WTC11 (cell line): Measurements from ENCODE around the gene LRRC32.

ENCODE experiments used
- ATF3 ChIP-seq: sonication (generic); formaldehyde crosslinking; conservative IDR thresholded peaks from 2 replicates; pipeline ENCODE4 v1.8.1; 2022; ENCODE audit warnings: mild to moderate bottlenecking, missing genetic modification reagents
- ATF6 ChIP-seq: sonication (generic); formaldehyde crosslinking; IDR thresholded peaks from 2 replicates; pipeline ENCODE4 v1.8.1; 2023; ENCODE audit warnings: mild to moderate bottlenecking, missing genetic modification reagents
- CDX4 ChIP-seq: fragments of 250-450 bp; sonication (Bioruptor Pico); IDR thresholded peaks from 2 replicates; pipeline ENCODE4 v1.9.0; 2021; ENCODE audit warnings: moderate library complexity, mild to moderate bottlenecking, inconsistent platforms, borderline replicate concordance
- CREB1 ChIP-seq: sonication (generic); formaldehyde crosslinking; IDR thresholded peaks from 2 replicates; pipeline ENCODE4 v1.8.0; 2023; ENCODE audit warnings: mild to moderate bottlenecking, missing genetic modification reagents
- CTCF ChIP-seq: fragments of 200-600 bp; IDR thresholded peaks from 2 replicates; pipeline ENCODE4 v1.8.0; 2022; ENCODE audit warnings: antibody characterized with exemption
- FOXP1 ChIP-seq: sonication (generic); formaldehyde crosslinking; IDR thresholded peaks from 2 replicates; pipeline ENCODE4 v1.8.0; 2022; ENCODE audit warnings: missing genetic modification reagents, mild to moderate bottlenecking, moderate library complexity, borderline replicate concordance
- GRHL2 ChIP-seq: fragments of 250-450 bp; sonication (Bioruptor Pico); IDR thresholded peaks from 2 replicates; pipeline ENCODE4 v1.8.0; 2022; ENCODE audit warnings: mild to moderate bottlenecking, moderate library complexity; ENCODE audit not compliant: insufficient replicate concordance, severe bottlenecking
- NFYB ChIP-seq: sonication (generic); formaldehyde crosslinking; conservative IDR thresholded peaks from 2 replicates; pipeline ENCODE4 v1.8.0; 2022; ENCODE audit warnings: low read depth, missing genetic modification reagents
- USF2 ChIP-seq: sonication (generic); formaldehyde crosslinking; IDR thresholded peaks from 2 replicates; pipeline ENCODE4 v1.8.1; 2023; ENCODE audit warnings: mild to moderate bottlenecking, missing genetic modification reagents, moderate library complexity
- ZMAT4 ChIP-seq: fragments of 250-450 bp; sonication (Bioruptor Pico); IDR thresholded peaks from 2 replicates; pipeline ENCODE4 v1.9.0; 2021; ENCODE audit warnings: mild to moderate bottlenecking

- no peak for TF ChIP-seq ATF6 (CRISPR knock-in tag)
- TF ChIP-seq FOXP1 (CRISPR knock-in tag), result no peak
- TF ChIP-seq NFYB (CRISPR knock-in tag), result no peak
- TF ChIP-seq USF2 (CRISPR knock-in tag), result no peak
- no peak for TF ChIP-seq GRHL2
- no peak for TF ChIP-seq ZMAT4 (CRISPR knock-in tag)
- no peak for TF ChIP-seq CREB1 (CRISPR knock-in tag)
- no peak for TF ChIP-seq CDX4
- no peak for TF ChIP-seq ATF3
- no peak for TF ChIP-seq CTCF
These were observed 7.1 kb downstream of the LRRC32 start for GRCh38 chr11:76663486-76663810.
